Effector memory CD8-positive, alpha-beta T cell (primary cell): ENCODE measurements around the gene ENSA.
A peak's percentile ranks its signal among the peaks of the same experiment; 100 is the strongest.
"Not testable (repeated sequence)": the region's sequence is repeated elsewhere in the genome, so short reads cannot be mapped to it uniquely, and the experiment has no call there.

Experiments
- ATAC-seq: fragments of 150-1000 bp; cut with Tn5 transposase; replicated peaks from 2 replicates; pipeline ENCODE4 v1.10.0; 2021; ENCODE audit warnings: mild to moderate bottlenecking, moderate library complexity
- DNase-seq, 3 experiments: peaks; one replicate each; pipeline ENCODE4 v3.0.0; 2021
- H3K27ac Mint-ChIP-seq, 2 donors: one replicate each; pipeline ENCODE4 v1.8.0; 2022; ENCODE audit warnings: mild to moderate bottlenecking in 2 of 2, mixed read lengths in 2 of 2, moderate library complexity in 2 of 2
- H3K27me3 Mint-ChIP-seq, 2 donors: one replicate each; pipeline ENCODE4 v1.8.0; 2022; ENCODE audit warnings: mixed read lengths in 2 of 2
- H3K36me3 Mint-ChIP-seq: one replicate; pipeline ENCODE4 v1.8.0; 2022; ENCODE audit warnings: mild to moderate bottlenecking, moderate library complexity, mixed read lengths; ENCODE audit not compliant: insufficient read depth
- H3K4me1 Mint-ChIP-seq, 2 donors: one replicate each; pipeline ENCODE4 v1.8.0; 2022; ENCODE audit warnings: low read depth in 2 of 2, mixed read lengths in 2 of 2
- H3K4me3 Mint-ChIP-seq, 2 donors: one replicate each; pipeline ENCODE4 v1.8.0; 2022; ENCODE audit warnings: mild to moderate bottlenecking in 2 of 2, mixed read lengths in 2 of 2, moderate library complexity in 2 of 2
- H3K9me3 Mint-ChIP-seq, 2 donors: one replicate each; pipeline ENCODE4 v1.8.0; 2022; ENCODE audit warnings: mixed read lengths in 2 of 2

The ENSA gene

GRCh38 chr1:150575518-150576366, 53.7 kb downstream of the ENSA start:
- Mint-ChIP-seq H3K4me1 (peaks cover 41 to 66% of the 10 kb centered on the region in 2 donors), H3K36me3 (peaks cover 98% of the 10 kb centered on the region), H3K9me3 (no peaks in the 10 kb centered on the region), H3K4me3 (peak overlapping the region; percentile 88 to 99), H3K27me3 (no peaks in the 10 kb centered on the region), H3K27ac (peak overlapping the region; percentile 98 to 99)
- DNase-seq (no peak), ATAC-seq (no peak)

- Mint-ChIP-seq H3K4me1 (peaks cover 41 to 66% of the 10 kb centered on the region in 2 donors), H3K4me3 (peak overlapping the region; percentile 88 to 99), H3K27me3 (no peaks in the 10 kb centered on the region), H3K9me3 (no peaks in the 10 kb centered on the region), H3K27ac (peak overlapping the region; percentile 98 to 99), H3K36me3 (peaks cover 98% of the 10 kb centered on the region)
- DNase-seq = no peak
- ATAC-seq = no peak
These were observed 54.3 kb downstream of the ENSA start for GRCh38 chr1:150575072-150575489.

- ATAC-seq = no peak
- peaks cover 46 to 69% of the 10 kb centered on the region in 2 donors for H3K4me1 Mint-ChIP-seq
- peak overlapping the region; percentile 88 to 99 for H3K4me3 Mint-ChIP-seq
- no peak for DNase-seq
- peak overlapping the region; percentile 98 to 99 for H3K27ac Mint-ChIP-seq
- peaks cover 100% of the 10 kb centered on the region for H3K36me3 Mint-ChIP-seq
- H3K27me3 Mint-ChIP-seq = no peaks in the 10 kb centered on the region
- H3K9me3 Mint-ChIP-seq = no peaks in the 10 kb centered on the region
These were observed 54.9 kb downstream of the ENSA start for GRCh38 chr1:150574260-150575071.

DNA sequence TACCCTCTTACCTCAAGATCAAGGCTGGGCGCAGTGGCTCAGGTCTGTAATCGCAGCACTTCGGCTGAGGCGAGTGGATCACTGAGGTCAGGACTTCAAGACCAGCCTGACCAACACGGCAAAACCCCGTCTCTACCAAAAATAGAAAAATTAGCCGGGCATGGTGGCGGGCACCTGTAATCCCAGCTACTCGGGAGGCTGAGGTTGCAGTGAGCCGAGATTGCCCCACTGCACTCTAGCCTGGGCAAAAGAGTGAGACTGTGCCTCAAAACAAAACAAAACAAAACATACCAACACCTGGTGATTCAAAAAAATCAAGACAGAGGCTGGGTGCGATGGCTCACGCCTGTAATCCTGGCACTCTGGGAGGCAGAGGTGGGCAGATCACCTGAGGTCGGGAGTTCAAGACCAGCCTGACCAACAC, 55.8 kb downstream of the ENSA start:
- peaks cover 100% of the 10 kb centered on the region for H3K36me3 Mint-ChIP-seq
- peak overlapping the region; percentile 88 to 99 for H3K4me3 Mint-ChIP-seq
- not testable (repeated sequence) for H3K9me3 Mint-ChIP-seq, H3K27me3 Mint-ChIP-seq, DNase-seq
- peak overlapping the region; percentile 98 to 99 for H3K27ac Mint-ChIP-seq
- ATAC-seq = peak; percentile 9
- H3K4me1 Mint-ChIP-seq = peaks cover 51 to 76% of the 10 kb centered on the region in 2 donors

- H3K4me3 Mint-ChIP-seq = peak overlapping the region; percentile 88 to 99
- H3K27me3 Mint-ChIP-seq = no peaks in the 10 kb centered on the region
- ATAC-seq (peak; percentile 9), DNase-seq (no peak)
- H3K36me3 Mint-ChIP-seq = peaks cover 100% of the 10 kb centered on the region
- H3K27ac Mint-ChIP-seq = peak overlapping the region; percentile 98 to 99
- no peaks in the 10 kb centered on the region for H3K9me3 Mint-ChIP-seq
- peaks cover 57 to 82% of the 10 kb centered on the region in 2 donors for H3K4me1 Mint-ChIP-seq
These were observed 56.3 kb downstream of the ENSA start for GRCh38 chr1:150572918-150573647.
